Activated CD4-positive, alpha-beta T cell treated with anti-CD3 and anti-CD28 coated beads, Interleukin-2, amount 50 U/mL, for 16 hours (primary cell): ENCODE measurements around the gene TMEM129.
A peak's percentile ranks its signal among the peaks of the same experiment; 100 is the strongest.

ENCODE experiments used
- DNase-seq: peaks from one replicate; pipeline ENCODE4 v3.0.0-alpha.2; 2020

Gene TMEM129

GRCh38 chr4:1741208-1741607 lies 20.1 kb upstream of the TMEM129 start:
- no peak for DNase-seq

- no peak for DNase-seq
These were observed 19.0 kb upstream of the TMEM129 start for GRCh38 chr4:1740021-1740545.

GRCh38 chr4:1739358-1739757 lies 18.2 kb upstream of the TMEM129 start:
- no peak for DNase-seq

- no peak for DNase-seq
These were observed 17.3 kb upstream of the TMEM129 start for GRCh38 chr4:1738410-1738809.

GRCh38 chr4:1737666-1738065 lies 16.5 kb upstream of the TMEM129 start:
- DNase-seq = no peak

GRCh38 chr4:1736812-1737211 lies 15.7 kb upstream of the TMEM129 start:
- no peak for DNase-seq

GRCh38 chr4:1735215-1735614 lies 14.1 kb upstream of the TMEM129 start:
- DNase-seq = no peak

GRCh38 chr4:1732911-1733310 lies 11.8 kb upstream of the TMEM129 start:
- DNase-seq = no peak

GRCh38 chr4:1731180-1731579 lies 10.1 kb upstream of the TMEM129 start:
- DNase-seq = peak; percentile 66

GRCh38 chr4:1730532-1731135 lies 9.5 kb upstream of the TMEM129 start:
- DNase-seq = no peak

- DNase-seq = no peak
These were observed 7.2 kb upstream of the TMEM129 start for GRCh38 chr4:1728061-1728980.

GRCh38 chr4:1727117-1728031 lies 6.3 kb upstream of the TMEM129 start:
- no peak for DNase-seq

- peak; percentile 87 for DNase-seq
These were observed 5.2 kb upstream of the TMEM129 start for GRCh38 chr4:1726146-1726934.

GRCh38 chr4:1725521-1725920 lies 4.4 kb upstream of the TMEM129 start:
- no peak for DNase-seq

GRCh38 chr4:1723131-1723801 lies 2.1 kb upstream of the TMEM129 start:
- DNase-seq = peak; percentile 61

GRCh38 chr4:1722551-1723118 lies 1.5 kb upstream of the TMEM129 start:
- DNase-seq = no peak

- no peak for DNase-seq
These were observed 785 bp upstream of the TMEM129 start for GRCh38 chr4:1721666-1722550.

GRCh38 chr4:1720163-1720983 lies 750 bp downstream of the TMEM129 start:
- DNase-seq = peak; percentile 57
